Endothelial cell of umbilical vein (primary cell): ENCODE data around the gene GUF1. TPM values are rescaled to one million over a fixed set of nuclear protein-coding genes. Genes with fewer than 3 reads are reported as not detected.

Source experiments
- BruUV-seq: library from RNA; stranded (reverse); fragments of 400-500 nt; replicated peaks from 2 replicates; lab custom pipeline; 2021; lab: Mats Ljungman, UMichigan
- CTCF ChIA-PET: fragments of 300-600, 350-600 bp; sonication (Branson Sonifier 250); formaldehyde crosslinking; loops from one replicate; lab custom pipeline; 2021; ENCODE audit warnings: antibody characterized with exemption, inconsistent platforms; lab: Charles Lee
- POLR2A ChIA-PET: fragments of 300-600, 350-600 bp; sonication (Branson Sonifier 250); formaldehyde crosslinking; loops from one replicate; lab custom pipeline; 2021; ENCODE audit warnings: antibody characterized with exemption, inconsistent platforms; lab: Charles Lee
- DNase-seq: peaks from one replicate; pipeline ENCODE4 v3.0.0-alpha.2; 2011; ENCODE audit warnings: low read depth, low spot score
- FAIRE-seq: peaks from 2 replicates; lab custom pipeline; 2011; peaks lifted over from hg19 to GRCh38; lab: Jason Lieb, UNC
- H2AFZ ChIP-seq: 2 replicates; pipeline ENCODE4 v1.6.0; 2012; ENCODE audit warnings: low read depth, low read length, control low read depth, inconsistent platforms
- H3K27ac ChIP-seq: 2 replicates; pipeline ENCODE4 v1.5.1; 2011; ENCODE audit warnings: low read depth, mild to moderate bottlenecking, control low read depth, low read length, moderate library complexity; ENCODE audit not compliant: insufficient read depth
- H3K27me3 ChIP-seq, 2 experiments: 2 replicates each; pipeline versions ENCODE4 v1.6.0 to v1.6.1; 2011; ENCODE audit warnings: low read length in 2 of 2, mixed read lengths in 1 of 2; ENCODE audit not compliant: control insufficient read depth in 2 of 2, insufficient read depth in 2 of 2
- H3K36me3 ChIP-seq, 2 experiments: 2 replicates in 1 of 2; 3 replicates in 1 of 2; pipeline ENCODE4 v1.5.1; 2011; ENCODE audit warnings: low read length in 2 of 2, mild to moderate bottlenecking in 1 of 2, moderate library complexity in 1 of 2; ENCODE audit not compliant: control insufficient read depth in 2 of 2, insufficient read depth in 2 of 2; ENCODE audit errors: extremely low read depth in 1 of 2
- H3K4me1 ChIP-seq: 3 replicates; pipeline ENCODE4 v1.5.1; 2011; ENCODE audit warnings: mild to moderate bottlenecking, low read length; ENCODE audit not compliant: control insufficient read depth, insufficient read depth; ENCODE audit errors: extremely low read depth
- H3K4me2 ChIP-seq: 2 replicates; pipeline ENCODE4 v1.6.1; 2011; ENCODE audit warnings: low read length, control low read depth, mixed read lengths; ENCODE audit not compliant: insufficient read depth
- H3K4me3 ChIP-seq, 3 experiments: fragments of 200-600 bp in 1 of 3; sonication (generic), shearing (Covaris generic) in 1 of 3; replicated peaks in 1 of 3; 2 replicates each; pipeline ENCODE4 v1.5.1; 2011 to 2016; ENCODE audit warnings: control low read depth in 3 of 3, low read length in 3 of 3, mild to moderate bottlenecking in 2 of 3, inconsistent platforms in 1 of 3, low read depth in 1 of 3, moderate library complexity in 1 of 3; ENCODE audit not compliant: insufficient read depth in 1 of 3
- H3K79me2 ChIP-seq: 2 replicates; pipeline ENCODE4 v1.6.0; 2012; ENCODE audit warnings: low read length, inconsistent platforms; ENCODE audit not compliant: control insufficient read depth, insufficient read depth
- H3K9ac ChIP-seq: replicated peaks from 2 replicates; pipeline ENCODE3; 2011; ENCODE audit warnings: low read length, control low read depth; ENCODE audit not compliant: insufficient read depth; ENCODE audit errors: extremely low read depth
- H3K9me1 ChIP-seq: replicated peaks from 3 replicates; pipeline ENCODE4 v1.6.0; 2011; ENCODE audit warnings: mild to moderate bottlenecking, low read length; ENCODE audit not compliant: control insufficient read depth, insufficient read depth; ENCODE audit errors: extremely low read depth
- H3K9me3 ChIP-seq: replicated peaks from 2 replicates; pipeline ENCODE4 v1.5.1; 2012; ENCODE audit warnings: low read length, inconsistent platforms; ENCODE audit not compliant: control insufficient read depth, insufficient read depth
- H4K20me1 ChIP-seq: replicated peaks from 2 replicates; pipeline ENCODE3; 2011; ENCODE audit warnings: mild to moderate bottlenecking, low read length; ENCODE audit not compliant: control insufficient read depth, insufficient read depth; ENCODE audit errors: extremely low read depth
- FOS ChIP-seq: IDR thresholded peaks from 2 replicates; pipeline ENCODE4 v1.6.1; 2011; ENCODE audit warnings: mild to moderate bottlenecking, low read length, moderate library complexity, borderline replicate concordance; ENCODE audit not compliant: insufficient read depth
- POLR2A ChIP-seq: IDR thresholded peaks from 2 replicates; pipeline ENCODE4 v1.6.1; 2012; ENCODE audit warnings: low read depth, mild to moderate bottlenecking, control low read depth, low read length
- POLR2AphosphoS5 ChIP-seq: IDR thresholded peaks from 2 replicates; pipeline ENCODE4 v1.6.1; 2012; ENCODE audit warnings: low read depth, mild to moderate bottlenecking, control low read depth, low read length, moderate library complexity; ENCODE audit not compliant: insufficient read depth
- dilution Hi-C: fragments of 300-500 bp; cut with MboI; formaldehyde crosslinking; loops from one replicate; pipeline ENCODE4 v1.15.0; 2019; ENCODE audit warnings: low sequenced_read_pairs; ENCODE audit not compliant: extremely low pct_ligation_motif_present
- intact Hi-C: fragments of 100-400 bp; cut with micrococcal nuclease; formaldehyde crosslinking; loops from one replicate; pipeline ENCODE4 v1.10.0; 2022
- polyA plus RNA-seq, 4 experiments: library from polyadenylated mRNA; depleted of rRNA in 3 of 4; stranded (reverse) in 3 of 4; unstranded in 1 of 4; fragments of >200 nt; gene quantifications; 2 replicates each; pipeline versions ENCODE4 v1.2.1 to v1.2.3, GENCODE V29; 2011 to 2012; ENCODE audit warnings: missing spikeins in 1 of 4
- total RNA-seq: library from RNA; stranded (reverse); gene quantifications from 2 replicates; pipeline ENCODE4 v1.2.3, GENCODE V29; 2021
- TF ChIP-seq, protein P1 (sequence below), 2 donors: IDR thresholded peaks; 1 replicate in 1 of 2; 2 replicates in 1 of 2; pipeline ENCODE4 v1.5.1; 2011; ENCODE audit warnings: low read length in 2 of 2, mild to moderate bottlenecking in 2 of 2, moderate library complexity in 2 of 2, control low read depth in 1 of 2, inconsistent platforms in 1 of 2, low read depth in 1 of 2; ENCODE audit not compliant: insufficient read depth in 1 of 2; ENCODE audit errors: extremely low read depth in 1 of 2
- TF ChIP-seq, protein P2 (sequence below): IDR thresholded peaks from 2 replicates; pipeline ENCODE4 v1.6.1; 2011; ENCODE audit not compliant: insufficient read depth, insufficient read length

The GUF1 gene
- total and polyA plus RNA-seq, 2 donors (not counting 3 experiments of a cell fraction or from before 2014, with no cell fraction given) = 5.4 to 19.9 TPM

DNA sequence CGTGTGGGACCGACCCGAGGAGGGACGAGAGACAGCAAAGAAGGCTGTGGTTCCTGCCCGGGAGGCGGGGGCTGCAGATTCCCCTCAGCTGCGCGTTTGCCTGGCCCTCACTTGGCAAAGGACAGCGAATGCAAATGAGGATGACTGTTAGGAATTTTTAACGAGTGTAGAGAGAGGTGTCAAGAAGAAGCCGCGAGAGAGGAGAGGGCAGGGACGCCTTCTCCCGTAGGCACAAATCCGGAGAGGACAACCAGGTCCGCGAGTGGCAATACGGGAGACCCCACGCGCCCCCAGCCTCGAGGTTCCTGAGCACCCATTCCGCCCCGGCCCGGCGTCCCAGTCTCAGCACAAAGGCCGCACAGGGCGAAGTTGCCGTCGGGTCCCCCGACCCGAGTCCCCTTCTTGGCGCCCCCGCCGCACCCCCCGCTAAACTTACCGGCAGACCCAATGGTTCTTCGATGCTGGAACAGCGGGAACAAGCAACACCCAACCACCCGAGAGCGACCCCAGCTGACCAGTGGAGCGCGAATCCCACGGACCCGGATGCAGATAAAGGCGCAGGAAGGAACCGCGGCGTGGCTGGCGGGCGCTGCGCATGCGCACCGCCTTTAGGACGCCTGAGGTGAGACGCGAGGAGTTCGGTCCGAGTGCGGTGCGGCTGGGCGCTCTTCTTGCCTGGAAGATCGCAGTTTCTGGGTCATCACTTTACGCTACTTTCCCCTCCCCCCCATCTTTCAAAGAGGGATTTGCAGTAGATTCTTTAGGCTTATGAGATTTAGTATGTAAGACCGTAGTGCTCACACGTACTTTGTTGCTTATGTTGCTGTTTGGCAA lies 48.0 kb downstream of the GUF1 start, which contains the start of gene GNPDA2:
GNPDA2 (minus strand) TSS at position 519 of the 834 bp plus-strand sequence. CDS start 4,349 bp downstream, outside the sequence.
- CTCF ChIA-PET = interaction anchor here (0.5 to 1.7 kb wide), 2 partner anchors 46 to 48 kb away, joined by 3 to 7 read pairs; partner anchors contain the start of gene GUF1
- no peaks in the 10 kb centered on the region for H3K9me3 ChIP-seq
- H3K4me2 ChIP-seq = peak within 1 kb of the TSS; percentile 99
- peak; percentile 89 for TF ChIP-seq POLR2AphosphoS5
- no peak for TF ChIP-seq FOS
- TF ChIP-seq, protein P1, sequence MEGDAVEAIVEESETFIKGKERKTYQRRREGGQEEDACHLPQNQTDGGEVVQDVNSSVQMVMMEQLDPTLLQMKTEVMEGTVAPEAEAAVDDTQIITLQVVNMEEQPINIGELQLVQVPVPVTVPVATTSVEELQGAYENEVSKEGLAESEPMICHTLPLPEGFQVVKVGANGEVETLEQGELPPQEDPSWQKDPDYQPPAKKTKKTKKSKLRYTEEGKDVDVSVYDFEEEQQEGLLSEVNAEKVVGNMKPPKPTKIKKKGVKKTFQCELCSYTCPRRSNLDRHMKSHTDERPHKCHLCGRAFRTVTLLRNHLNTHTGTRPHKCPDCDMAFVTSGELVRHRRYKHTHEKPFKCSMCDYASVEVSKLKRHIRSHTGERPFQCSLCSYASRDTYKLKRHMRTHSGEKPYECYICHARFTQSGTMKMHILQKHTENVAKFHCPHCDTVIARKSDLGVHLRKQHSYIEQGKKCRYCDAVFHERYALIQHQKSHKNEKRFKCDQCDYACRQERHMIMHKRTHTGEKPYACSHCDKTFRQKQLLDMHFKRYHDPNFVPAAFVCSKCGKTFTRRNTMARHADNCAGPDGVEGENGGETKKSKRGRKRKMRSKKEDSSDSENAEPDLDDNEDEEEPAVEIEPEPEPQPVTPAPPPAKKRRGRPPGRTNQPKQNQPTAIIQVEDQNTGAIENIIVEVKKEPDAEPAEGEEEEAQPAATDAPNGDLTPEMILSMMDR (IDR thresholded peaks at IDR 0.05; ENCODE audit: extremely low read depth in 1 of 2, insufficient read depth in 1 of 2, low read depth in 1 of 2, low read length in 2 of 2) = peak in 1 of 2 donors; percentile 43
- TF ChIP-seq POLR2A = peak; percentile 93
- TF ChIP-seq, protein P2, sequence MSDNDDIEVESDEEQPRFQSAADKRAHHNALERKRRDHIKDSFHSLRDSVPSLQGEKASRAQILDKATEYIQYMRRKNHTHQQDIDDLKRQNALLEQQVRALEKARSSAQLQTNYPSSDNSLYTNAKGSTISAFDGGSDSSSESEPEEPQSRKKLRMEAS = peak; percentile 56
- TSS peak; percentile 41 for BruUV-seq
- peaks cover 25% of the 10 kb centered on the region for H3K79me2 ChIP-seq
- H3K27me3 ChIP-seq = no peaks in the 10 kb centered on the region
- FAIRE-seq (peak; percentile 78), DNase-seq (peak; percentile 92)
- peak within 1 kb of the TSS; percentile 53 for H3K9ac ChIP-seq
- H3K4me3 ChIP-seq = peak within 1 kb of the TSS; percentile 57 to 89 (median 69)
- peak within 1 kb of the TSS; percentile 4 for H3K27ac ChIP-seq
- no peaks in the 10 kb centered on the region for H3K36me3 ChIP-seq
- dilution Hi-C loops = no loop called here
- H4K20me1 ChIP-seq = no peaks in the 10 kb centered on the region
- H3K9me1 ChIP-seq = no peaks in the 10 kb centered on the region
- H2AFZ ChIP-seq = peak within 1 kb of the TSS; percentile 97
- peaks cover 15% of the 10 kb centered on the region for H3K4me1 ChIP-seq
- intact Hi-C loops = loop anchor here (1.0 to 10.0 kb wide), 2 partner anchors 48 to 281 kb away; partner anchors contain the start of genes GUF1 and KCTD8
- POLR2A ChIA-PET = no interaction called here
